ENCODE measurements around the gene NEK2.

DNA sequence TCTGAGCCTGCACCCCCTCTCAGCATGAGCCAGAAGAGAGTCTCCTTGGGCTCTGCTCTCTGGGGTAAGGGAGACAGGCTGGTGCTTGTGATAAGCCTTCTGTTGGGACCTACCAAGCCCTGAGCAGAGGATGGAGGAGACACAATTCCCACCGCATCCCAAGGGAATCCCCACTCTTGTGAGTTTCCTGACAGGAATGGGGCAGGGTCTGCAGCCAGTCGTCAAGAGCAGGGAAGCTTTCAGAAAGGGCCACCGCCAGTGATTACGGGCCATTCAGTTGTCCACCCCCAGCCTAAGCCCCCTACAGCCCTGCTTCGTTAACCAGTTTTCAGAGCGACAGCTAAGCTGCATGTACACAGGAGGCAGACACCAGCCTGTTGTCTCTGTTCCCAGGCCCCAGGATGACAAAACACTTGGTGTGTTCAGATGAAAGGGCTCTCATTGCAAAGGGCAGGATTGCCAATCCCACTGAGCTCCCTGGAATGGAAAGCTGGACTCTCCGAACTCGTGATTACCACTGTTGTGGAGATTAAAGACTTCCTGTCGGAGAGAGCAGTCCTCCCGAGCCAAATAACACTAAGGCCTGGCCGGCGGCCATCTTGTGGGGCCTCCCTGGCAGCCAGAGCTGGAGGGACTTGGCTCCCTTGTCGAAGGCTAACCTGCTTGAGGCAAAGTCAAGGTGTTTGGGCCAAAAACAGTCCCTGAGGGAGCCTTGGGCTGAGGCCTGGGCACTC is 59.0 kb downstream of the NEK2 start:
- TF ChIP-seq CTCF (IDR thresholded peaks at IDR 0.05; ENCODE audit: low read depth, low read length): no peak
- no peak for TF ChIP-seq POLR2A (IDR thresholded peaks at IDR 0.05; ENCODE audit: extremely low read depth, insufficient read length)
- TF ChIP-seq MAX (IDR thresholded peaks at IDR 0.05; ENCODE audit: low read depth, low read length): no peak
